ENCODE measurements around the gene CST7. TPM values are rescaled to one million over a fixed set of nuclear protein-coding genes. Genes with fewer than 3 reads are reported as not detected.

Gene CST7
- total and polyA plus RNA-seq, 2 donors (not counting 3 experiments of a cell fraction or from before 2014, with no cell fraction given) = not detected

GRCh38 chr20:24954566-24954965 lies 5.5 kb downstream of the CST7 start:
- Histone ChIP-seq H3K4me3 (replicated peaks in 1 of 3; ENCODE audit: insufficient read depth in 1 of 3, low read depth in 1 of 3, low read length in 3 of 3) (no peak overlapping the region), H3K4me1 (ENCODE audit: control insufficient read depth, extremely low read depth, insufficient read depth, low read length) (no peaks in the 10 kb centered on the region), H3K9ac (replicated peaks; ENCODE audit: extremely low read depth, insufficient read depth, low read length) (no peak overlapping the region), H3K9me3 (replicated peaks; ENCODE audit: control insufficient read depth, insufficient read depth, low read length) (no peaks in the 10 kb centered on the region), H3K36me3 (ENCODE audit: control insufficient read depth in 2 of 2, extremely low read depth in 1 of 2, insufficient read depth in 2 of 2, low read length in 2 of 2) (peaks cover 0 to 2% of the 10 kb centered on the region in 2 experiments), H2AFZ (ENCODE audit: low read depth, low read length) (no peak overlapping the region), H3K9me1 (replicated peaks; ENCODE audit: control insufficient read depth, extremely low read depth, insufficient read depth, low read length) (no peaks in the 10 kb centered on the region), H4K20me1 (replicated peaks; ENCODE audit: control insufficient read depth, extremely low read depth, insufficient read depth, low read length) (no peaks in the 10 kb centered on the region), H3K79me2 (ENCODE audit: control insufficient read depth, insufficient read depth, low read length) (no peaks in the 10 kb centered on the region), H3K27ac (ENCODE audit: insufficient read depth, low read depth, low read length) (no peak overlapping the region), H3K27me3 (ENCODE audit: control insufficient read depth in 2 of 2, insufficient read depth in 2 of 2, low read length in 2 of 2) (no peaks in the 10 kb centered on the region), H3K4me2 (ENCODE audit: insufficient read depth, low read length) (no peak overlapping the region)
- TF ChIP-seq FOS (IDR thresholded peaks at IDR 0.05; ENCODE audit: borderline replicate concordance, insufficient read depth, low read length) (no peak), JUN (IDR thresholded peaks at IDR 0.05; ENCODE audit: borderline replicate concordance, insufficient read depth, insufficient read length, low read depth) (no peak), POLR2A (IDR thresholded peaks at IDR 0.05; ENCODE audit: low read depth, low read length) (no peak), GATA2 (IDR thresholded peaks at IDR 0.05; ENCODE audit: insufficient read depth, insufficient read length, low read depth, low read length) (no peak), POLR2AphosphoS5 (IDR thresholded peaks at IDR 0.05; ENCODE audit: insufficient read depth, low read depth, low read length) (no peak), EZH2 (IDR thresholded peaks at IDR 0.05; ENCODE audit: borderline replicate concordance, low read depth, low read length, severe bottlenecking) (no peak), CTCF (IDR thresholded peaks at IDR 0.05; ENCODE audit: extremely low read depth in 1 of 2, insufficient read depth in 1 of 2, low read depth in 1 of 2, low read length in 2 of 2) (no peak), MYC (IDR thresholded peaks at IDR 0.05; ENCODE audit: low read depth, low read length) (no peak)
- TF ChIP-seq, protein P1, sequence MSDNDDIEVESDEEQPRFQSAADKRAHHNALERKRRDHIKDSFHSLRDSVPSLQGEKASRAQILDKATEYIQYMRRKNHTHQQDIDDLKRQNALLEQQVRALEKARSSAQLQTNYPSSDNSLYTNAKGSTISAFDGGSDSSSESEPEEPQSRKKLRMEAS (IDR thresholded peaks at IDR 0.05; ENCODE audit: insufficient read depth, insufficient read length) = no peak
- FAIRE-seq (no peak), DNase-seq (ENCODE audit: low read depth, low spot score) (no peak)
- no TSS peak for BruUV-seq (replicated peaks)
- ChIA-PET CTCF (interaction anchor here (0.6 to 1.3 kb wide), 2 partner anchors 22 to 1731 kb away, joined by 3 read pairs; no protein-coding TSS in a partner anchor), POLR2A (no interaction called here)
- dilution Hi-C loops (cut with MboI; ENCODE audit: extremely low pct_ligation_motif_present, low sequenced_read_pairs) (no loop called here), intact Hi-C loops (cut with micrococcal nuclease) (no loop called here)

Measured in endothelial cell of umbilical vein (primary cell).